Neural progenitor cell (in vitro differentiated cells): ENCODE data around the gene C12orf42.

ENCODE experiments used
- CTCF ChIP-seq: fragments of 200-600 bp; sonication (generic); IDR thresholded peaks from 2 replicates; pipeline ENCODE4 v1.5.1; 2017; ENCODE audit warnings: antibody characterized with exemption, mild to moderate bottlenecking
- EZH2 ChIP-seq: fragments of 200-600 bp; sonication (generic); IDR thresholded peaks from 2 replicates; pipeline ENCODE4 v1.6.1; 2017; ENCODE audit warnings: antibody characterized with exemption, mild to moderate bottlenecking, moderate library complexity
- EZH2phosphoT487 ChIP-seq: fragments of 200-600 bp; sonication (generic); IDR thresholded peaks from 2 replicates; pipeline ENCODE4 v1.6.1; 2017; ENCODE audit warnings: antibody characterized with exemption

- no peak for TF ChIP-seq CTCF
- no peak for TF ChIP-seq EZH2phosphoT487
- no peak for TF ChIP-seq EZH2
These were observed 216.3 kb downstream of the C12orf42 start for GRCh38 chr12:103279444-103279843.
